Vagina (tissue), 2 donors: ENCODE measurements around the gene CD40LG. TPM values are rescaled to one million over a fixed set of nuclear protein-coding genes. Genes with fewer than 3 reads are reported as not detected.

Source experiments
- DNase-seq, 2 donors: peaks; one replicate each; pipeline ENCODE4 v3.0.0-alpha.2; 2017; ENCODE audit errors: extremely low spot score in 2 of 2
- H3K27ac ChIP-seq: fragments of 200-600 bp; sonication (generic); one replicate; pipeline ENCODE4 v1.5.1; 2019
- H3K27me3 ChIP-seq: fragments of 200-600 bp; sonication (generic); one replicate; pipeline ENCODE4 v1.5.1; 2019
- H3K36me3 ChIP-seq, 2 donors: fragments of 200-600 bp; sonication (generic); one replicate each; pipeline ENCODE4 v1.5.1; 2017 to 2019
- H3K4me1 ChIP-seq: fragments of 200-600 bp; sonication (generic); one replicate; pipeline ENCODE4 v1.5.1; 2019
- H3K4me3 ChIP-seq, 2 donors: fragments of 200-600 bp; sonication (generic); 1 replicate in 1 of 2; 2 replicates in 1 of 2; pipeline ENCODE4 v1.5.1; 2016 to 2019
- H3K9me3 ChIP-seq: fragments of 200-600 bp; sonication (generic); one replicate; pipeline ENCODE4 v1.5.1; 2019
- CTCF ChIP-seq, 3 experiments: fragments of 450-650 bp in 2 of 3; fragments of 200-600 bp in 1 of 3; sonication (generic) in 1 of 3; IDR thresholded peaks; one replicate each; pipeline ENCODE4 v1.5.1; 2017 to 2019; ENCODE audit warnings: antibody characterized with exemption in 3 of 3, mild to moderate bottlenecking in 2 of 3, moderate library complexity in 2 of 3
- POLR2A ChIP-seq, 2 donors: fragments of 450-650 bp; IDR thresholded peaks; one replicate each; pipeline ENCODE4 v1.6.1; 2017; ENCODE audit warnings: antibody characterized with exemption in 2 of 2, mild to moderate bottlenecking in 2 of 2, moderate library complexity in 2 of 2
- POLR2AphosphoS5 ChIP-seq, 2 donors: sonication (generic); formaldehyde crosslinking; IDR thresholded peaks; one replicate each; pipeline ENCODE4 v1.9.0; 2017; ENCODE audit warnings: antibody characterized with exemption in 2 of 2, mild to moderate bottlenecking in 2 of 2, low read depth in 1 of 2; ENCODE audit not compliant: insufficient read depth in 1 of 2
- intact Hi-C: fragments of 100-400 bp; cut with DNase I; formaldehyde crosslinking; loops from one replicate; pipeline ENCODE4 v1.15.1; 2023
- total RNA-seq: library from RNA; depleted of rRNA; stranded (reverse); fragments of >200 nt; gene quantifications from one replicate; pipeline ENCODE4 v1.2.3, GENCODE V29; 2016

The CD40LG gene
- total RNA-seq, 1 donor from 2014 or later, result not detected

DNA sequence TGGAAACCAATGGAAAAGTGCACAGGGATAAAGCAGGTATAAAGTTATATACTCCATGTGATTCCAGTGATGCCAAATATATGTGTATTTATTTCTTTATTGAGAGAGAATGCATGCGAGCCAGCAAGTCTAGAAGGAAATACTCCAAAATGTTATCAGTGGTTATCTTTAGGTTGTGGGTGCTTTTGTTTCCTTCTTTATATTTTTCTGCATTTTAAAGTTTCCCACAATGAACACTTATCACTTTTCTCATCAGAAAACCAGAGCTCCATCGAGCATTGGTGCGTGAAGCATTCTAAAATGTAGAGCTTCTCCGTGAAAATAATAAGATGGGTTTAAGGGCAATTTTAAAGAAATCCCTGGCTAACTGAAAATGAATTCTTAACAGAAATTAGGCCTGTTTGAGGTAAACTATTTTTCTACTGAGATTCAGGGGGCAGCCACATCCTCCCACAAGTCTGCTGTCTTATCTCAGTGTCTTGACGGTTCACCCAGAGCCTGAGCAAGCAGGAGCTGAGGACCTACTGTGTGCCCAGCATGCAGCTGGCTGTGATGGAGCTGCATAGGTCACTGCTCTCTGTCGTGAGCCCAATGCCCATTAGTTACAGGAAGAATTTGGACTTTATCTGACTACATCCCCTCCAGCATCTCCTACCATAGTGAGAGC lies 18.7 kb upstream of the CD40LG start:
- no peak for DNase-seq
- Histone ChIP-seq H3K4me1 (no peaks in the 10 kb centered on the region), H3K9me3 (no peaks in the 10 kb centered on the region), H3K27ac (no peak overlapping the region), H3K4me3 (no peak overlapping the region), H3K36me3 (no peaks in the 10 kb centered on the region), H3K27me3 (no peaks in the 10 kb centered on the region)
- TF ChIP-seq POLR2A (IDR thresholded peaks at IDR 0.05) (no peak), POLR2AphosphoS5 (IDR thresholded peaks at IDR 0.05; ENCODE audit: insufficient read depth in 1 of 2, low read depth in 1 of 2) (no peak), CTCF (IDR thresholded peaks at IDR 0.05) (no peak)
- intact Hi-C loops, result no loop called here

GRCh38 chrX:136630881-136631280 lies 17.1 kb upstream of the CD40LG start:
- intact Hi-C loops, result no loop called here
- Histone ChIP-seq H3K27ac (no peak overlapping the region), H3K27me3 (no peaks in the 10 kb centered on the region), H3K9me3 (no peaks in the 10 kb centered on the region), H3K36me3 (no peaks in the 10 kb centered on the region), H3K4me1 (no peaks in the 10 kb centered on the region), H3K4me3 (no peak overlapping the region)
- no peak for TF ChIP-seq POLR2AphosphoS5 (IDR thresholded peaks at IDR 0.05; ENCODE audit: insufficient read depth in 1 of 2, low read depth in 1 of 2)
- TF ChIP-seq CTCF (IDR thresholded peaks at IDR 0.05), result no peak
- TF ChIP-seq POLR2A (IDR thresholded peaks at IDR 0.05), result no peak
- DNase-seq, result no peak

DNA sequence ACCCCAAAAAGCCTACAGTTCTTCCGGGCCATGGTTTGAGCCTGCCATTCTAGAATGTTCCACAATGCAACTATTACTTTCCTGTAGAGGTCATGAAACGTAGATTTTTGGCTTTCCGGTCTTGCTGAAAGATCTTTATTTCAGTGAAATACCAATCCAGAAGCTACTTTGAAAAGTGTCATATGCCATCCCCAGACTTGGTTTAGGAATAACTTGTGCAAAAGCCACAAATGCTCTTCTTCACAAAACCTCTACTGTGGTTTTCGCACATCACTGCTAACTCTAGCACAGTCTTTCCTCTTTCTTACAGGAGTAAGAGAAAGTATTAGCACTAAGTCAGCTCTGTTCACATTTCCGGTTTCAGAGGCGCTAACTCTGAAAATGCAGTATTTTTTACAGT lies 12.7 kb upstream of the CD40LG start:
- H3K27me3 ChIP-seq, result no peaks in the 10 kb centered on the region
- H3K36me3 ChIP-seq, result no peaks in the 10 kb centered on the region
- TF ChIP-seq CTCF (IDR thresholded peaks at IDR 0.05) (no peak), POLR2A (IDR thresholded peaks at IDR 0.05) (no peak), POLR2AphosphoS5 (IDR thresholded peaks at IDR 0.05; ENCODE audit: insufficient read depth in 1 of 2, low read depth in 1 of 2) (no peak)
- H3K4me1 ChIP-seq, result no peaks in the 10 kb centered on the region
- DNase-seq, result no peak
- no peaks in the 10 kb centered on the region for H3K9me3 ChIP-seq
- intact Hi-C loops, result no loop called here
- no peak overlapping the region for H3K4me3 ChIP-seq
- H3K27ac ChIP-seq, result no peak overlapping the region

DNA sequence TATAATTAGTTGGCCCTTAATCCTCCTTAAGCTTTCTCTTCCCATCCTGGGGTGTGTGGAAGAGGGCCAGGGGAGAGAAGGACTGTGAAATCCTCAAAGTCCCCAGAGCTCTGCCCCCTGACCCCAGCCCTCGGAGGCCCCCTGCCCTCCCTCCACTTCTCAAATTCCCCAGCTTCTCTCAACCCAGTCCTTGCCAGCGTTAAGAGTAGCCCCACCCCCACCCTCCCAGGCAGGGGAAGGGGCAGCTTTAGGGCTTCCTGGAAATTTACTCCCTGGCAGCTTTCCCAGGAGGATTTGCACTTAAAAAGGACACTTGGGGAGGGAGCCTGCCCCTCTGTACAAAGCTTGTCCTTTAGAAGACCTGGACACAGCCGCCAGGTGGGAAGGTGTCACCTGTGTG lies 11.8 kb upstream of the CD40LG start:
- intact Hi-C loops, result no loop called here
- H3K27me3 ChIP-seq, result no peaks in the 10 kb centered on the region
- no peak overlapping the region for H3K27ac ChIP-seq
- no peaks in the 10 kb centered on the region for H3K9me3 ChIP-seq
- H3K36me3 ChIP-seq, result no peaks in the 10 kb centered on the region
- TF ChIP-seq POLR2A (IDR thresholded peaks at IDR 0.05) (no peak), CTCF (IDR thresholded peaks at IDR 0.05) (no peak), POLR2AphosphoS5 (IDR thresholded peaks at IDR 0.05; ENCODE audit: insufficient read depth in 1 of 2, low read depth in 1 of 2) (no peak)
- DNase-seq, result no peak
- H3K4me1 ChIP-seq, result no peaks in the 10 kb centered on the region
- H3K4me3 ChIP-seq, result no peak overlapping the region

- TF ChIP-seq POLR2AphosphoS5 (IDR thresholded peaks at IDR 0.05; ENCODE audit: insufficient read depth in 1 of 2, low read depth in 1 of 2) (no peak), CTCF (IDR thresholded peaks at IDR 0.05) (no peak), POLR2A (IDR thresholded peaks at IDR 0.05) (no peak)
- Histone ChIP-seq H3K27ac (no peak overlapping the region), H3K4me1 (no peaks in the 10 kb centered on the region), H3K27me3 (no peaks in the 10 kb centered on the region), H3K36me3 (no peaks in the 10 kb centered on the region), H3K4me3 (no peak overlapping the region), H3K9me3 (no peaks in the 10 kb centered on the region)
- intact Hi-C loops, result no loop called here
- peak in 1 of 2 donors; percentile 79 for DNase-seq
These were observed 8.3 kb upstream of the CD40LG start for GRCh38 chrX:136639506-136640176.
